ENCODE results near the gene HSBP1.

The HSBP1 gene

DNA sequence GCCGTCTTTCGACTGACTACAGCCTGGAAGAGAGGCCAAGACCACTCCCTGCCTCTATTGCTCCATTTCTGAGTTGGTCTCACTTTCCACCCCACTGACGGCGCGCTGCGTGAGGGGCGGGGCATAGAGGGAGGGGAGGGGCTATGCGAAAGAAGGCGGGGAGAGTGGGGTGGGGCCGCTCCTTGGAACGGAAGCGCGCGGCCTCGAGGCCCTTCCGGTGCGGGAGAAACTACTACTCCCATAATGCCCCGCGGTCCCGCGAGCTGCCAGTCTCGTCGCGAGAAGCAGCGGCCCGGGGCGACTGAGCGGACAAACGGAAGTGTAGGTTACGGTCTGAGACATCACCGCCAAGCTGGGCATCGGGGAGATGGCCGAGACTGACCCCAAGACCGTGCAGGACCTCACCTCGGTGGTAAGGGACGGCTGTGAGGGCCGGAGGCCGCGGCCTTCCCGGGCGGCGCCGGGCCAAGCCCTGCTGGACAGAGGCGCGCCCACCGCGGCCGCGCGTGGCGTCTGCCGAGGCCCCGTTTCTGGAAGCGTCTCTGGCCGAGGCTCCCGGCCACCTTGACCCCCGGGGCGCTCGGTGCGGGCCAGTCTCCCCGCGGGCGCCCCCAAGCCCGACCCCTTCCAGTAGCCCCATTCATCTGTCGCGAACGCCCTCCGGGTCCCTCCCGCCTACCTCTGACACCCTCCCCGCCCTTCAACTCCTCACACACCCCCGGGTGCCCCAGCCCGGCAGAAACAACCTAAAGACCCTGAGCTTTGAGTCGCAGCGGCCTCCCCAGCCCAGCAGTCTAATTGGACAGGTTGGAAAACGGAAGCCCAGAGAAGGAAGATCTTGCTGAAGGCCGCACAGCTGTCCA is at the start of gene HSBP1:
Gene HSBP1 (plus strand): TSS at position 269 of the 863 bp plus-strand sequence. CDS start 99 bp downstream, at position 368.
- peak; percentile 94 for DNase-seq

DNA sequence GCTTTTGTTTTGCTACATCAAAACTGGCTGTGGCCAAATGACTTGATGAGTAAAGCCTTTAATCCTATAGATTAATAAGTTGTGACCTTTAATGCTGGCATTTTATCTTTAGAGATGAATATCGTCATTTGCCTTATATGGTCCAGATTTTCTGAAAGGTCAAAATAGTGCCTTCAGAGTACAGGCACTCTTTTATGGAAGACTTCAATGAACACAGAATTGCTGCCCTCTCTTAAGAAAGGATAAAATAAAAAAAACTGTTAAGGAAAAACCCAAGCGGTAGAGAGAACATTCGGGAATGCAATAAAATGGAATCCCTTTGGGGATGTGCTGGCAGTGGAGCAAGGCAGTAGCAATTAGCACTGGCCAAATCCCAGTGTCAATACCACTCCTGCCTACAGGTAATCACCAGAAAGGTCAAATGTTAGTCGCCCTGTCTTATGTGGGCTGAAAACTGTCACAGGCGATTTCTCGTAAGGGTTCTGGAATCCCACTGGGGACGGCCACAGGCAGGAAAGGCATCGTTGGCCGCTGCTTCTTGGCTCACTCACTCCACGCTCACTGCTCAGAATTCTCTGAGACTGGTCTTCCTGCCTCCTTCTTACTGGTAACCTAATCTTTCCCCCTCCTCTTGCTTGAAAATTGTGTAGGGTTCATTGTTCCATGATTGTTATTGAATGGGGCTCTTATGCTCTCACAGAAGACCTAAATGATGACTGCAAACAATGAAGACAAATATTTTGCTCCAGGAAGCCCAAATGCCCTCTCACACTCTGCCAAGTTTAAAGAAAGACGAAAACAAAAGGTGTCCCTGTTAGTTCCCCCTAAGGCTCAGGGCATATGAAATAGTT is 45.4 kb upstream of the HSBP1 start:
- no peak for DNase-seq

DNA sequence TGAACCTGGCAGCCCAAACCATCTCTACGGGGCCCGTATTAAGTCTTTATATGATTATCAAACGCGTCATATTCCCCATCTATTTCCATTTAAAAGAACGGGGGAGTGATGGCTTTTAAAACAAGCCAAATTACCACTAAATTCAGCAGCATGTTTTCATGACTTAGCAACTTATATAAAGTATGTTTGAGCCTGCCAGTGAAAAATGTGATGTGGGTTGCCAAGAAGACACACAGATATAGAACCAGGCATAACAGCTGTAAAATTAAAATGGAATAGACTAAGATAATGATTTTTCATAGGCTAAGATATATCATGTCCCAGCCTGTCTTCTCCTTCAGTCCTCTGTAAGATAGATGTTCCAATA is 44.8 kb upstream of the HSBP1 start:
- DNase-seq = no peak

DNA sequence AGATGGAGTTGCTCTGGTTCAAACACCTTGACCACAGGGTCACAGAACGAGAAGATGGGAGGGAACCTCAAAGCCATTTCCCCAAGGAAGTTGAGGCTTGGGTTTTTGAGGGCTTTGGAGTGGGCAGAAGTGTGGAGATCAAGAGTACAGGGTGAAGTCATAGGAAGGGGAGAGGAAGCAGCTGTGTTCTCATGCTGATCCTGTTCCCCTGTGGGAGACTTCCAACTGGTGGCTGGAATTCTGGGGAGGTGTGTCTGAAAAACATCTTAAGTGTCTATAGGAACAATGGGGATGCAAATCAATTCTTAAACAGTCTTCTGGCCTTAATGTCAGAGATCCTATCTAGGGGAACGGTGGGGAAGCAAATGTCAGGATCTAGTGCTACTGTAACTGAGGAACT is 38.8 kb upstream of the HSBP1 start:
- DNase-seq = no peak

DNA sequence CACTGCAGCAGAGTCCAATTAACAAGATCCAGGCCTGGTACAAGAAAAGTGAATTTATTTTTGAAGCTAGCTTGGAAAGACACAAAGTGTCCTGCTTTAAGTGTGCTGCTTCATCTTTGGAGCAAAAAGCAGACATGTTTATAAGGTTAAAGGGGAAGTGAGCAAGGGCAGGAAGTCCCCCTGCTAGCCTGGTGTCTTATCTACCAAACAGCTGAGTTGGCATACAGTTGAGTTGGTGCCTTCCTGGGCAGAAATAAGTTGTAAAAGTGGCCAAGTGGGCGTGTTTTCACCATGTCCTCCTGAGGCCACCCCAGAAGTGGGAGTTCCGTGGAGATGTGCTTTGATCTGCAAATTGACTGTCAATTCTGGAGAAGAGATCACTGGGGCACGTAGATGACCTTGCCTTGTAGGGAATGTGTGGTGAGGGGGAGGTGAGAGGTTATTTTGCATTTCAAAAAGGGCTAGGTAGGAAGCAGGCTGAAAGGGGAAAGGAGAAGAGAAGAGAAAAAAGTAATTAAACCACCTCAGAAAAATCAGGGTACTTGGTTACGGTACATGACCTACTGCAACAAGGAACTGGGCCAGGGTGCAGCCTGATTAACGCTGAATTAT is 38.3 kb upstream of the HSBP1 start:
- DNase-seq = no peak

DNA sequence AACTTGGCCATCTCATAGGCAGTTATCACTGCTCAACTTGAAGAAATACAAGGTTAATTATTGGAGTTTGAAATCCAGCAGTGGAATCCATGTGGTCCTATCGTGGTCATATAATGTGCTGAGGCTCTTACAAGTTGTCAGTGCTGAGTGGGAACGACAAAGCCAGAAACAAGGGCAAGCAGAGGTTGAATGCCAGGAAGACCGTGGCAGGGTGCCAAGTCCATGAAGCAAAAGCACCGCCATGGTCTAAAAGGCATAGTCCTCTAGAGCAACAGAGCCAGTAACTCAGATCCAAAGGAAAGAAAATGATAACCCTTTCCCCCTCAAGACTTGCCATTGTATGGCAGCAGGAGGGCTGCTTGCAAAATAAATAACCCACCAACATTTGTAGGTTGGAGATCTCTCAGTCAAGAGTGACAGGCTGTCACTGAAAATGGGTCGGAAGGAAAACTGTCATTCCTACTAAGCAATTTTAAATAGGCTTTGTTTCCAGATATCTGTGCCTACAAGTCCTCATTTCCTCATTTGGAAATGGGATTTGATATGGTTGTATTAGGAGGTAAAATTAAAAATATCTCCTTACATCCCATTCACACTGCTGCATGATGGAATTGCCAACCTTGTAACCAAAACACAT is 36.4 kb upstream of the HSBP1 start:
- no peak for DNase-seq

DNA sequence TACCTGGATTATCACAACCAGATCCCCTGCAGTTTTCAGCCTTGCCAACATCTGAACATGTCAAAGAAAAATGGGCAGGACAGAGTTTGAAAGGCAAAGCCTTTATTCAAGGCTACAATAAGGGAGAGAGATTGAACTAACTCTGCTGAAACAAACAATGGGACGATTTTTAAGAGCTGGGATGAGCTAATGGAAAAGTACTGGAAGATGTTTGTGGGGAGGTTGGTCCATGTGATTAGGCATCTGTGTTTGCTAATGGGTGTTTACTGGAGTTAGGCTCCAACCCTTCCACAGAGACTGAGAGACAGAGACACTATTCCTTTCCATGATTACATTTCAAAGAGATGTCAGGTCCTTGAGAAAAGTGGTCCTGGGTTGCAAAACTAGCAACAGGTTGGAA is 35.0 kb upstream of the HSBP1 start:
- no peak for DNase-seq

DNA sequence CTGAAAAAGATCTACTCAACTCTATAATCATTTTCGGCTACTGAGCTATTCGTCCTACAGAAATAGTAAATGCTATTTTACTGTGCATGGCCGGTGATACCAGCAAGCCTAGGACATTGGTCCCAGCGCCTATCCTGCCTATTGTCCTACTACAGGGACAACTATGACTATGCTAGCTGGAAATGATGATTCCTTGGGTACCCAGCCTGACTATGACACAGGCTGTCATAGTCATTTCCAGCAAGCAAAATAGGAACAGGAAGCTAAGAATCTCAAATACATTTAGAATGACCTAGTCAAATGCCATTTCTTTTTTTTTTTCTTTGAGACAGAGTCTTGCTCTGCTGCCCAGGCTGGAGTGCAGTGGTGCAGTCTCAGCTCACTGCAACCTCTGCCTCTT is 33.7 kb upstream of the HSBP1 start:
- DNase-seq = no peak

DNA sequence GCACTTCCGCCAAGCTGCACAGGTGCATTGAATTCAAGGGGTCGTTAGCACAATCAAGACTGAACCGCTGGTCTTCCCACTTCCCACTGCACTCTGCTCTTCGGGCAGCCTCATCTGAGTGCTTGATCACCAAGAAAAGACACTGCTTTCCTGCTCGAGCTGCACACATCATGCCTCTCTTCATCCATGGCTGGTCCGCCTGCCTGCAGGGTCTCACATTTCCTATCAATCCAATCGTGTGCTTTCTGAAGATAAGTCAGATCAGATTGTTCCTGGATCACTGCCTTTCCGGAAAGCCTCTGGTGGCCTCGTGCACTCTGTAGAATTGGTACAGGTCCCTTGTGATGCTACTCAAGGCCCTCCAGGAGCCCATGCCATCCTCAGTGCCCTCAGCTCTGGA is 30.8 kb upstream of the HSBP1 start:
- DNase-seq = no peak

DNA sequence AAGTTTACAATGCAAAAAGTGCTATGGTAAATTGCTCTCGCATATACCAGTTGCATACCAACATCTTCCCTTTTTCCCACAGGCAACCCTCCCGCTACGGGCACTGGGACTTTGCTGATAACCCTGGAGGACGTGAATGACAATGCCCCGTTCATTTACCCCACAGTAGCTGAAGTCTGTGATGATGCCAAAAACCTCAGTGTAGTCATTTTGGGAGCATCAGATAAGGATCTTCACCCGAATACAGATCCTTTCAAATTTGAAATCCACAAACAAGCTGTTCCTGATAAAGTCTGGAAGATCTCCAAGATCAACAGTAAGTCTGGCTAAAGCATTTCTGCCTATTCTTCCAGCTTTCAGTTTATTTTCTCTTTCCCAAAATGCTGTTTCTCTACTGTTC is 27.9 kb upstream of the HSBP1 start:
- no peak for DNase-seq

DNA sequence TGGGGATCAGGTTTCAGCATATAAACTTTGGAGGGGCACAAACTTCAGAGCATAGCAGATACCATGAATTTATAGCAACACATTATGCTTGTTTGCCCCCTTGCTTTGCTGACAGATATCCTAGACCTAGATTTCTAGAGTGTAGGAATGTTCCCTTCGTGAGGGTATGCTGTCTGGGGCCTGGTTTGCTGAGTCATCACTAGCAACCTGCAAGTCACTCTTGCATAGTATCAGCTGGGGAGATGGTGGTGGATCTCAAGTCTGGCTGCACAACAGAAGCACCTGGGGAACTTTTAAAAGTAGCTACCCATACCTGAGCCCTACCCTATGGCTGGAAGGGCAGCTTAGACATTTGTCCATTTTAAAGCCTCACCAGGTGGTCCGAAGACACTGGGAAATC is 22.3 kb upstream of the HSBP1 start:
- no peak for DNase-seq

DNA sequence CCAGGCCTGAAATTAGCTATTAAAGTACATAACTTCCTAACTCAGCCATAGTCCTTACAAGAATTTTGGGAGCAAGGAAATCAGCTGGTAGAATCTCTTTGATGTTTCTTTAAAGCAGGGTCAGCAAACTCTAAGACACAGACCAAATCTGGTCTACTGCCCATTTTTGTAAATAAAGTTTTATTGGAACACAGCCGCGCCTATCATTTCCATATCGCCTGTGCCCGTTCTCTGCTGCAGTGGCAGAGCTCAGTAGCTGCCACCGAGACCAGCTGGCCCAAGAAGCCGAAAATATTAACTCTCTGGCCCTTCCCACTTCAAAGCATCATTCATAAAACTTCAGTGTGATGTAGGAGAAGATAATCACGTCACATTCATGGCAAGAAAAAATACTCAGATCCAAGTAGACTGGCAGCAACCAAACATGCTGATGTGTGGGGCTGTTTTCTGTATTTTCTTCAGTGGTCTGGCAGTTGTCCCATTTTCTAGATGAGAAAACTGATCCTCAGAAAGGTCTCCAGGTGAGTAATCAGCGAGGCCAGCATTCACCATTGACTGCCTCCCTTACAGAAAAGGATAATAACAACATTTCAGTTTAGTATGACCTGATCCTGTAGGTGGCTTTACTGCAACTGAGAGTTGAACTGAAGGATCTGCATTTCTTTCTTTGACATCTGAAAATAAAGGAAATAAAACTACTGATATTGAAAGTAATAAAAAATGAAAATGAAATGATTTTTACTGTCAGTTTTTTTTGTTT is 18.0 kb upstream of the HSBP1 start:
- DNase-seq = no peak

DNA sequence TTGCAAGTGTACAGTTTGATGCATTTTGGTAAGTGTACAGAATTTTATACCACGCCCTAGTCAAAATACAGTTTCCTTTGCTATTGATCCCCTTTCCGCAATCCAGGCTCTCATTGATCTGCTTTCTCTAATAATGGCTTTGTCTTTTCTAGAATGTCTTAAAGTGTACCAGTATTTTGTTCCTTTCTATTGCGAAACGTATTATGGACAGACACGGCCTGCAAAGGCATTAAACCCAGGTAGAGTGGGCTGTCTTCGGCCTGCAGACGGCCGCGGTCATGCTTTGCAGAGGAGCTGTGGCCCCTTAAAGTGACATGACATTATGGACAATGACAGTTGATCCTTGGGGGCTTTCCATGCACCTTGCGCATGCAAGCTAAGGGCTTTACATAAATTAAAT is 15.9 kb upstream of the HSBP1 start:
- DNase-seq = no peak

DNA sequence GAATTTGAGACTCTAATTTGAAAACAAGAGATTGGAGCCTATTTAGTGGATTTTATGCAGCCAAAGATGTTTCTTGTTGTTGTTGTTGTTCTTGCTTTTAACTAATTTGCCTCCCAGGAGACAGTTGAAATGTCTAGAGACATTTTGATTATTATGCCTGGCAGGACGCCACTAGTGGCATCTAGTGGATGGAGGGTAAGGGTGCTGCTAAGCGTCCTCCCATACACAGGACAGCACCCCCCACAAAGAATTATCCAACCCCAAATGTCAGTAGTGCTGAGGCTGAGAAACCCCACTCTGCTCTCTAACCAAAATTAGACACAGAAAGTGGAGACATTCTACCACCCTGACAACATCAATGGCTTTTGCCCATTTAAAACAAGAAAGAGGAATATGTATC is 15.4 kb upstream of the HSBP1 start:
- no peak for DNase-seq

DNA sequence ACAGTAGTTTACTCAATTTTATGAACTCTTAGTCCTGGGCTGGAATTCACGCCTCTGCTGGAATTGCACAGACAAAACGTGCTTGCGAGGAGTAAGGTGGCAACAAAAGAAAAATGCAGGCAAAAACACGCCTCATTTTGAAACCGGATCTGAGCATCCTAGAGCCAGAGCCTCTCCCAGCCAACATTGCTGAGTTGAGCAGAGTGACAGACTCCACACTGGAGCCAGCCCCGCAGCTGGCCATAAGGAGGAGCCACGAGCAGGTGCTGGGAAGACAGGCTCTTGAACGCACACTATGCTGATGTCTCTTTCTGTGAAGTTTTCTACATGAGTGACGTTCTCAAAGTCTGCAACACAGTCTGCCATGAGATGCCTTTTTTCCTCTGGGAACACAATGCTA is 14.6 kb upstream of the HSBP1 start:
- DNase-seq = no peak

DNA sequence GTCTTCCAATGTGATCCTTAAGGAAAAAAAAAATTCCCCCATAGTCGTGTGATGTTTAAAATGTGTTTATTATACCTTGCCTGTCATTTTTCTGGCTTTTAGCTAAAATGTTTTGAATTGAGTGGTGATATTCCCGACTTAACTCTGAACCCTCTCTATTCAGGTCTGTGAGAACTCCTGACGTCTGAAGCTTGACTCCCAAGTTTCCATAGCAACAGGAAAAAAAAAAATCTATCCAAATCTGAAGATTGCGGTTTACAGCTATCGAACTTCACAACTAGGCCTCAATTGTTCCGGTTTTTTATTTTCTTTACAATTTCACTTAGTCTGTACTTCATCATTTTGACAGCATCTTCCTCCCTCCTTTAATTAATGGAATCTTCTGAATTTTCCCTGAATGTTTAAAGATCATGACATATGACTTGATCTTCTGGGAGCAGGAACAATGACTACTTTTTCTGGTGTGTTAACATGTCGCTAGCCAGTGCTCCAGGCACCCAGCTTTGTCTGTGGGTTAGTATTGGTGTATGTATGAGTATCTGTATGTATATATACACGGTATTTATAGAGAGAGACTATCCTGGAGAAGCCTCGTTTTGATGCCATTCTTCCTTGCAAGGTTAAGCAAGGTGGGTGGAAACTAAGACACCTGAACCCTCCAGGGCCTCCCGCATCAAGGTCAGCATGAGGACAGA is 12.8 kb upstream of the HSBP1 start:
- no peak for DNase-seq

DNA sequence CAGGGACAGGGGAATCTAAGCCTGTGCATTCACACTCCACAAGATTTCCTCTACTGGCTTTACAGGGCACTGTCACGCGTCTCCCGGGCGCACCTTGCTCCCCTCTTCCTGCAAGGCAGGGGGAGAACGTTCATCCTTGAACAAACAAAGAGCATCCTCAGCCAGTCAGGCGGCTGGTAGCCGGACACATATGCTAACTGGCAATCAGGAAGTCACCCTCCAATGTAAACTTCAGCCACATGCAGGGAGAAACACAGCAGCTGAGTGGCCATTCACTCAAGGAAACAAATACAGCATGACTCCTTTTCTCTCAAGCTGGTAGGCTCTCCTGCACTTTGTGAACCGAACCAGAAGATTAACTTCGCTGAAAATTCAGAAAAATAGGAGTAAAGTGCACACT is 10.8 kb upstream of the HSBP1 start:
- DNase-seq = no peak

DNA sequence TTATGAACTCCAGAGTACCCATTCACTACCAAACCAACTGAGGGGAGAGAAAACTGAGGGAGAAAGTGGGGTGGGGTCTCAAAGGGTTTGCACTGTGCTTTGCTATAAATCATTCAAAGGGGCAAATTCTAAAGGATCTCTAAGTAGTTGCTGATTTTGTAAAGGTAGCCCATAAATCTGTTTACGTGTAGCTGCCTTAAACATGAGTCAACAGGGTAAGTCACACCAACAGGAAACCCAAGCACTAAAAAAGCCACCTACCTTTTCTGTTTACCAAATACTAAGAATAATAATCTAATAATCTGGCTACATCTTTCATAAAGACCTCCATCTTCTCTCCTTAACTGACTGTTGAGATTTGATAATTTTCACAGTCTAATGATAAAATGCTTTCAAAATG is 8.4 kb upstream of the HSBP1 start:
- no peak for DNase-seq

DNA sequence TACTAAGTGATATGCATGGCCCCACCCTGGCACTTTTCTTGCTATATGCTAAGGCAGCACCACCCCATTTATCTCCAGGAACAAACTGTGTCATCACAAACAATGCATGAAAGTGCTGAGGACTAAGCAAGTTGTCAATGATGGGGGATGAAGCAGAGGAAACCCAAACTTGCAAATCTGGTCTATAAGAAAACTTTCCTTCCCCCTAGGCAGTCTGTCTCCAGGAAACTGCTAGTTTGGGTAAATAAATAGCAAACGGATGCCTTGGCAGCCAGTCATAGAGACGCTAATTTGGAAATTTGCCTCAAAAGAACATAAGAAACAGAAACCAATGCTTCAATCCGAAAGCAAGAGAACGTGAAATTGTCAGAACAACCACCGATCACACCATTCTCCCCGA is 5.6 kb upstream of the HSBP1 start:
- peak; percentile 50 for DNase-seq

DNA sequence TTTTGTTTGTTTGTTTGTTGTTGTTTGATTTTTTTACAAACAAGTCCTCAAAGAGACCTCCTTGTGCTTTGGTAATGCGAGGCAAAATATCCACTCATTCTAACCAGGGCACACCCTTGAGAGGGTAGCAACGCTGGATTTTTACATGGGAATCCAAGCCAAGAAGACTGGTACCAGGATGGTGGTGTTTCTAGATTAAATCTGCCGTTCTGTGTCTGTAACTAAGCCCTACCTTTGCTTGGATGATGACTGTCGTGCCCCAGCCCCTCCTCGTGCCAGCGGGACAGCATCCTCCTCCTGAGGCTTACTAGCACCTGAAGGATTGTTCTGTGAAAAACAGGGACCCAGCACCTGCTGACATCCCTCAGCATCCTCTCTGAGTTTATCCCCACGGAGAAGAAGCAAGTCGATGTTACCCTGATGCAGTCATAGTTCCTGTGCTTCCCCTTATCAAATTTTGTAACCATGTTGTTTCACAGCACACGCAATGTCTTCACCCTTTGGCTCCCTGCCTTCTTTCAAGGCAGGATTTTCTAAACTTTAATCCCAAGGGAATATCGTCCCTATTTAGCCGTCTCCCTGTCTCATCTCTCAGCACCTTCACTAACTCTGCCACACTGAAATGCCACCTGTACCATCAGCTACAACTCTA is 5.1 kb upstream of the HSBP1 start:
- peak; percentile 38 for DNase-seq

DNA sequence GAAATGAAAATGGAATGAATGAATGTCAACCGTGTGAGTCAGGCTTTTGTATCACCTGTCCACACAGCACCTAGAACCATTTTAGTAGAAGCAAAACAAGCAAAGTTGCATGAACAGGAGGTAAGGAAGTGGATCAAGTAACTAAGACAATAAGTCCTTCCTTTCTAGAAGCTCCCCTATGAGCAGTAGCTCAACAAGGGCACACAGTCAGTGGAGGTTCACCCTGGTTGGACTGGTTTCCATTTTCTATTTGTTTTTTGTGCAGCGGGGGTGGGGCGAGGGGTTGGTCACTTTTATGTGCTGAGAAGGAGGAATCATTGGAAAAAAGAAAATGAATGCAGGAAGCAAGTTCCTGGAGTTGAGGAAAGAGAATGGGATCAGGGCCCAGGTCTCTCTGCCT is 4.0 kb upstream of the HSBP1 start:
- DNase-seq = peak; percentile 18

Measured in right forelimb (tissue), 1 donor.